Measurements from ENCODE around the gene CCDC154.
"Not testable (repeated sequence)": the region's sequence is repeated elsewhere in the genome, so short reads cannot be mapped to it uniquely, and the experiment has no call there.

DNA sequence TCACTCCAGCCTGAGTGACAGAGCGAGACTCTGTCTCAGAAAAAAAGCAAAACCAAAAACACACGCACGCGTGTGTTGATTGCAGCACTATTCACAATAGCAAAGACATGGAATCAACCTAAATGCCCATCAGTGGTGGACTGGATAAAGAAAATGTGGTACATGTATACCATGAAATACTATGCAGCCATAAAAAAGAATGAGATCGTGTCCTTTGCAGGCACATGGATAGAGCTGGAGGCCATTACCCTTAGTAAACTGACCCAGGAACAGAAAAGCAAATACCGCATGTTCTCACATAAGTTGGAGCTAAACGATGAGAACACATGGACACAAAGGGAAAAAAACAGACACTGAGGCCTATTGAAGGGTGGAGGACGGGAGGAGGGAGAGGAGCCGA is 34.6 kb upstream of the CCDC154 start:
- TF ChIP-seq, protein P1, sequence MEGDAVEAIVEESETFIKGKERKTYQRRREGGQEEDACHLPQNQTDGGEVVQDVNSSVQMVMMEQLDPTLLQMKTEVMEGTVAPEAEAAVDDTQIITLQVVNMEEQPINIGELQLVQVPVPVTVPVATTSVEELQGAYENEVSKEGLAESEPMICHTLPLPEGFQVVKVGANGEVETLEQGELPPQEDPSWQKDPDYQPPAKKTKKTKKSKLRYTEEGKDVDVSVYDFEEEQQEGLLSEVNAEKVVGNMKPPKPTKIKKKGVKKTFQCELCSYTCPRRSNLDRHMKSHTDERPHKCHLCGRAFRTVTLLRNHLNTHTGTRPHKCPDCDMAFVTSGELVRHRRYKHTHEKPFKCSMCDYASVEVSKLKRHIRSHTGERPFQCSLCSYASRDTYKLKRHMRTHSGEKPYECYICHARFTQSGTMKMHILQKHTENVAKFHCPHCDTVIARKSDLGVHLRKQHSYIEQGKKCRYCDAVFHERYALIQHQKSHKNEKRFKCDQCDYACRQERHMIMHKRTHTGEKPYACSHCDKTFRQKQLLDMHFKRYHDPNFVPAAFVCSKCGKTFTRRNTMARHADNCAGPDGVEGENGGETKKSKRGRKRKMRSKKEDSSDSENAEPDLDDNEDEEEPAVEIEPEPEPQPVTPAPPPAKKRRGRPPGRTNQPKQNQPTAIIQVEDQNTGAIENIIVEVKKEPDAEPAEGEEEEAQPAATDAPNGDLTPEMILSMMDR (conservative IDR thresholded peaks at IDR 0.05; ENCODE audit: low read depth, low read length): not testable (repeated sequence)
- TF ChIP-seq, protein P2, sequence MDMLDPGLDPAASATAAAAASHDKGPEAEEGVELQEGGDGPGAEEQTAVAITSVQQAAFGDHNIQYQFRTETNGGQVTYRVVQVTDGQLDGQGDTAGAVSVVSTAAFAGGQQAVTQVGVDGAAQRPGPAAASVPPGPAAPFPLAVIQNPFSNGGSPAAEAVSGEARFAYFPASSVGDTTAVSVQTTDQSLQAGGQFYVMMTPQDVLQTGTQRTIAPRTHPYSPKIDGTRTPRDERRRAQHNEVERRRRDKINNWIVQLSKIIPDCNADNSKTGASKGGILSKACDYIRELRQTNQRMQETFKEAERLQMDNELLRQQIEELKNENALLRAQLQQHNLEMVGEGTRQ (IDR thresholded peaks at IDR 0.05; ENCODE audit: low read depth, low read length): not testable (repeated sequence)
- not testable (repeated sequence) for TF ChIP-seq NFE2L2, BHLHE40, POLR2A (IDR thresholded peaks at IDR 0.05; ENCODE audit: low read depth, low read length)

All from IMR-90 (cell line).